ENCODE measurements around the gene PCDHGA5. TPM values are rescaled to one million over a fixed set of nuclear protein-coding genes. Genes with fewer than 3 reads are reported as not detected.
"Not testable (repeated sequence)": the region's sequence is repeated elsewhere in the genome, so short reads cannot be mapped to it uniquely, and the experiment has no call there.

The PCDHGA5 gene
- polyA plus RNA-seq, 3 donors: not detected

DNA sequence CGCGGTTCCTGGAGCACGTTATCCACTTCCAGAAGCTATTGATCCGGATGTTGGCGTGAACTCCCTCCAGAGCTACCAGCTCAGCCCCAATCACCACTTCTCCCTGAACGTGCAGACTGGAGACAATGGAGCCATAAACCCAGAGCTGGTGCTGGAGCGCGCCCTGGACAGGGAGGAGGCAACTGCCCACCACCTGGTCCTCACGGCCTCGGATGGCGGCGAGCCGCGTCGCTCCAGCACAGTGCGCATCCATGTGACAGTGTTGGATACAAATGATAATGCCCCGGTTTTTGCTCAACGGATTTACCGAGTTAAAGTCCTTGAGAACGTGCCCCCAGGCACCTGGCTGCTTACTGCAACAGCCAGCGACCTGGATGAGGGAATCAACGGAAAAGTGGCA, 39.4 kb downstream of the PCDHGA5 start:
- Histone ChIP-seq H3K4me2 (replicated peaks; ENCODE audit: extremely low read depth, low read length, poor library complexity, severe bottlenecking) (no peak overlapping the region), H3K4me1 (ENCODE audit: control insufficient read depth in 1 of 2, insufficient read depth in 2 of 2, low read length in 2 of 2) (peaks cover 3 to 6% of the 10 kb centered on the region in 2 donors), H3K79me2 (ENCODE audit: insufficient read depth, low read length) (no peaks in the 10 kb centered on the region), H4K20me1 (ENCODE audit: insufficient read depth, low read length) (no peaks in the 10 kb centered on the region), H3K36me3 (replicated peaks in 1 of 2; ENCODE audit: control insufficient read depth in 1 of 2, insufficient read depth in 2 of 2, low read length in 2 of 2) (no peaks in the 10 kb centered on the region), H3K9me3 (replicated peaks in 1 of 2; ENCODE audit: control insufficient read depth in 1 of 2, insufficient read depth in 1 of 2, low read length in 2 of 2) (peaks cover 38 to 71% of the 10 kb centered on the region in 2 donors), H3K9ac (ENCODE audit: insufficient read depth, low read length, poor library complexity, severe bottlenecking) (no peak overlapping the region), H3K27me3 (ENCODE audit: control insufficient read depth in 2 of 2, insufficient read depth in 2 of 2, low read length in 2 of 2) (peaks cover 73 to 97% of the 10 kb centered on the region in 2 donors), H3K27ac (ENCODE audit: low read depth in 1 of 2, low read length in 2 of 2) (no peak overlapping the region), H2AFZ (ENCODE audit: insufficient read depth, low read depth, low read length, poor library complexity, severe bottlenecking) (no peak overlapping the region), H3K4me3 (replicated peaks in 1 of 3; ENCODE audit: low read depth in 2 of 3, low read length in 3 of 3) (no peak overlapping the region)
- TF ChIP-seq, protein P1, sequence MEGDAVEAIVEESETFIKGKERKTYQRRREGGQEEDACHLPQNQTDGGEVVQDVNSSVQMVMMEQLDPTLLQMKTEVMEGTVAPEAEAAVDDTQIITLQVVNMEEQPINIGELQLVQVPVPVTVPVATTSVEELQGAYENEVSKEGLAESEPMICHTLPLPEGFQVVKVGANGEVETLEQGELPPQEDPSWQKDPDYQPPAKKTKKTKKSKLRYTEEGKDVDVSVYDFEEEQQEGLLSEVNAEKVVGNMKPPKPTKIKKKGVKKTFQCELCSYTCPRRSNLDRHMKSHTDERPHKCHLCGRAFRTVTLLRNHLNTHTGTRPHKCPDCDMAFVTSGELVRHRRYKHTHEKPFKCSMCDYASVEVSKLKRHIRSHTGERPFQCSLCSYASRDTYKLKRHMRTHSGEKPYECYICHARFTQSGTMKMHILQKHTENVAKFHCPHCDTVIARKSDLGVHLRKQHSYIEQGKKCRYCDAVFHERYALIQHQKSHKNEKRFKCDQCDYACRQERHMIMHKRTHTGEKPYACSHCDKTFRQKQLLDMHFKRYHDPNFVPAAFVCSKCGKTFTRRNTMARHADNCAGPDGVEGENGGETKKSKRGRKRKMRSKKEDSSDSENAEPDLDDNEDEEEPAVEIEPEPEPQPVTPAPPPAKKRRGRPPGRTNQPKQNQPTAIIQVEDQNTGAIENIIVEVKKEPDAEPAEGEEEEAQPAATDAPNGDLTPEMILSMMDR (IDR thresholded peaks at IDR 0.05): no peak
- peak overlapping the region in 1 of 2 donors; percentile 82 for H3K4me3 Mint-ChIP-seq
- H3K27ac Mint-ChIP-seq: peak overlapping the region in 1 of 7 donors; percentile 24
- intact Hi-C loops (cut with micrococcal nuclease): no loop called here
- 20% methylated on average over 21 of the region's 22 CpGs for WGBS (ENCODE audit: insufficient coverage)
- H3K4me1 Mint-ChIP-seq: peaks cover 15% of the 10 kb centered on the region
- no peak for DNase-seq
- H3K27me3 Mint-ChIP-seq (ENCODE audit: low read depth in 3 of 3): peaks cover 71 to 86% (median 85%) of the 10 kb centered on the region in 3 donors
- H3K36me3 Mint-ChIP-seq: peaks cover 10 to 17% of the 10 kb centered on the region in 2 donors
- H3K9me3 Mint-ChIP-seq: peaks cover 31 to 74% (median 59%) of the 10 kb centered on the region in 7 donors

DNA sequence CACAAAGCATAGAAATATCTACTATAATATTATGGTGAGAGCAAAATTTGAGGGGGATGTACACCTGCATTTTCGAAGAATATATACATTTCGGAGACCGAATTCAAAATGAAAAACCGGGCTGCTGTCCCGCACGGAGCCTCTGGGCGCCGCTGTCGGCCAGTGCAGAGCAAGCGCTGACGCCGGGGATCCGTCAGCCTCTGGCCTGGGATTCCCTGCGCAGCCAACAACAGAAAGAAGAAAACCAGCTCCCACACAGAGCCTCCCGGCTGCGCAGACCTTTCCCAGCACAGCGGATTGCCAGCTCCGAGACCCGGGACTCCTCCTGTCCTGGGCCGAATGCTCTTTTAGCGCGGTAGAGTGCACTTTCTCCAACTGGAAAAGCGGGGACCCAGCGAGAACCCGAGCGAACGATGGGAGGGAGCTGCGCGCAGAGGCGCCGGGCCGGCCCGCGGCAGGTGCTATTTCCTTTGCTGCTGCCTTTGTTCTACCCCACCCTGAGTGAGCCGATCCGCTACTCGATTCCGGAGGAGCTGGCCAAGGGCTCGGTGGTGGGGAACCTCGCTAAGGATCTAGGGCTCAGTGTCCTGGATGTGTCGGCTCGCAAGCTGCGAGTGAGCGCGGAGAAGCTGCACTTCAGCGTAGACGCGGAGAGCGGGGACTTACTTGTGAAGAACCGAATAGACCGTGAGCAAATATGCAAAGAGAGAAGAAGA, 44.0 kb downstream of the PCDHGA5 start, which contains the start of gene PCDHGB6:
Gene PCDHGB6, plus strand, starts transcription at position 232 of the 716 bp plus-strand sequence. Its CDS starts 182 bp downstream, at position 414.
- Mint-ChIP-seq H3K9me3 (peaks cover 26 to 68% (median 51%) of the 10 kb centered on the region in 7 donors), H3K4me1 (peaks cover 11% of the 10 kb centered on the region), H3K36me3 (peaks cover 9 to 14% of the 10 kb centered on the region in 2 donors), H3K4me3 (peak within 1 kb of the TSS; percentile 76 to 92), H3K27me3 (ENCODE audit: low read depth in 3 of 3) (peaks cover 73 to 95% (median 91%) of the 10 kb centered on the region in 3 donors)
- DNase-seq: peak in 2 of 3 donors; percentile 8 to 24
- H4K20me1 ChIP-seq (ENCODE audit: insufficient read depth, low read length); intact Hi-C loops (cut with micrococcal nuclease); H3K36me3 ChIP-seq (replicated peaks in 1 of 2; ENCODE audit: control insufficient read depth in 1 of 2, insufficient read depth in 2 of 2, low read length in 2 of 2); H3K79me2 ChIP-seq (ENCODE audit: insufficient read depth, low read length); H2AFZ ChIP-seq (ENCODE audit: insufficient read depth, low read depth, low read length, poor library complexity, severe bottlenecking); H3K27ac ChIP-seq (ENCODE audit: low read depth in 1 of 2, low read length in 2 of 2); H3K9ac ChIP-seq (ENCODE audit: insufficient read depth, low read length, poor library complexity, severe bottlenecking); H3K27ac Mint-ChIP-seq; H3K4me1 ChIP-seq (ENCODE audit: control insufficient read depth in 1 of 2, insufficient read depth in 2 of 2, low read length in 2 of 2): not testable (repeated sequence)
- Histone ChIP-seq H3K4me3 (replicated peaks in 1 of 3; ENCODE audit: low read depth in 2 of 3, low read length in 3 of 3) (peak within 1 kb of the TSS in 2 of 3 experiments; percentile 5 to 64), H3K4me2 (replicated peaks; ENCODE audit: extremely low read depth, low read length, poor library complexity, severe bottlenecking) (peak within 1 kb of the TSS; percentile 49), H3K9me3 (replicated peaks in 1 of 2; ENCODE audit: control insufficient read depth in 1 of 2, insufficient read depth in 1 of 2, low read length in 2 of 2) (peaks cover 33 to 56% of the 10 kb centered on the region in 2 donors), H3K27me3 (ENCODE audit: control insufficient read depth in 2 of 2, insufficient read depth in 2 of 2, low read length in 2 of 2) (peaks cover 76 to 98% of the 10 kb centered on the region in 2 donors)
- WGBS (ENCODE audit: insufficient coverage): 18% methylated on average over 31 of the region's 51 CpGs
- TF ChIP-seq, protein P1 (IDR thresholded peaks at IDR 0.05): peak; percentile 73
